Measurements from ENCODE around the gene BCL11A. TPM values are rescaled to one million over a fixed set of nuclear protein-coding genes. Genes with fewer than 3 reads are reported as not detected.
A peak's percentile ranks its signal among the peaks of the same experiment; 100 is the strongest.

BCL11A gene
- total RNA-seq, 1 donor from 2014 or later, result 13.4 TPM

DNA sequence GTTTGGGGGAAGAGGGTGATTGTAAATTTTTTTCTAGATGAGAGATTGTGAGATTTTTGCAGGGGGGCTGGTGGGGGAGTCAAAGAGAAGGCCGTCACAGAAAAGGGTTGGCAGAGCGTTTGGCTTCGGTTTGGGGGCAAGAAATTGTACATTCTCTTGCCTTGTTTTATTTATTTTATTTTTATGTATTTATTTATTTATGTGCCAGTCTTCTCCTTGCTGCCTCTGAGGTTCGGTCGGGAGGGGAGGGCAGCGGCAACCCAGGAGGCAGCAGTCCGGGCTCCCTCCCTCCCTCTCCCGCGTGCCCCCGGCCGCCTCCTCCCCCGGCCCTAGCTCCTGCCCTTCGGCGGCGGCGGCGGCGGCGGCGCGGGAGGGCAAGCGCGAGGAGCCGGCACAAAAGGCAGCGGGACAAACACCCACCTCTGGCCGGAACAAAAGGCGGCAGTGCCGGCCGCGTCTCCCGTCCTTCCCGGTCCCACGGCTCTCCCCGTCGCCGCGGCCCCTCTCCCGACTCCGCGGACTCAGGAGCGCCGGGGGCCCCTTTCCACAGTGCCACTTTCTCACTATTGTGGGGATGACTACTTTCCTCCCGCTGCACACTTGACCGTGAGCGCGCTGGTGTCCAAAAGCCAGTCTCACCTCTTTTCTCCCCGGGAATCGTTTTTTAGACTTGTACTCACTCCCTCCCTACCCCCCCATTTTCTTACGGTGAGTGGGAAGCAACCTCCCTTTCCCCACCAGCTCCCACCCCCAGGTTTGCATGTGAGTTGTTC is 1.2 kb downstream of the BCL11A start:
- Mint-ChIP-seq H3K27me3 (ENCODE audit: low read depth) (peaks cover 14% of the 10 kb centered on the region), H3K4me1 (ENCODE audit: low read depth) (peaks cover 37% of the 10 kb centered on the region), H3K36me3 (ENCODE audit: low read depth) (no peaks in the 10 kb centered on the region), H3K4me3 (ENCODE audit: unreplicated experiment) (peak overlapping the region; percentile 87), H3K9me3 (ENCODE audit: low read depth) (no peaks in the 10 kb centered on the region), H3K27ac (ENCODE audit: unreplicated experiment) (peak overlapping the region; percentile 91)
- DNase-seq (ENCODE audit: low spot score), result no peak
- TF ChIP-seq, protein P1, sequence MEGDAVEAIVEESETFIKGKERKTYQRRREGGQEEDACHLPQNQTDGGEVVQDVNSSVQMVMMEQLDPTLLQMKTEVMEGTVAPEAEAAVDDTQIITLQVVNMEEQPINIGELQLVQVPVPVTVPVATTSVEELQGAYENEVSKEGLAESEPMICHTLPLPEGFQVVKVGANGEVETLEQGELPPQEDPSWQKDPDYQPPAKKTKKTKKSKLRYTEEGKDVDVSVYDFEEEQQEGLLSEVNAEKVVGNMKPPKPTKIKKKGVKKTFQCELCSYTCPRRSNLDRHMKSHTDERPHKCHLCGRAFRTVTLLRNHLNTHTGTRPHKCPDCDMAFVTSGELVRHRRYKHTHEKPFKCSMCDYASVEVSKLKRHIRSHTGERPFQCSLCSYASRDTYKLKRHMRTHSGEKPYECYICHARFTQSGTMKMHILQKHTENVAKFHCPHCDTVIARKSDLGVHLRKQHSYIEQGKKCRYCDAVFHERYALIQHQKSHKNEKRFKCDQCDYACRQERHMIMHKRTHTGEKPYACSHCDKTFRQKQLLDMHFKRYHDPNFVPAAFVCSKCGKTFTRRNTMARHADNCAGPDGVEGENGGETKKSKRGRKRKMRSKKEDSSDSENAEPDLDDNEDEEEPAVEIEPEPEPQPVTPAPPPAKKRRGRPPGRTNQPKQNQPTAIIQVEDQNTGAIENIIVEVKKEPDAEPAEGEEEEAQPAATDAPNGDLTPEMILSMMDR (IDR thresholded peaks at IDR 0.05), result no peak

DNA sequence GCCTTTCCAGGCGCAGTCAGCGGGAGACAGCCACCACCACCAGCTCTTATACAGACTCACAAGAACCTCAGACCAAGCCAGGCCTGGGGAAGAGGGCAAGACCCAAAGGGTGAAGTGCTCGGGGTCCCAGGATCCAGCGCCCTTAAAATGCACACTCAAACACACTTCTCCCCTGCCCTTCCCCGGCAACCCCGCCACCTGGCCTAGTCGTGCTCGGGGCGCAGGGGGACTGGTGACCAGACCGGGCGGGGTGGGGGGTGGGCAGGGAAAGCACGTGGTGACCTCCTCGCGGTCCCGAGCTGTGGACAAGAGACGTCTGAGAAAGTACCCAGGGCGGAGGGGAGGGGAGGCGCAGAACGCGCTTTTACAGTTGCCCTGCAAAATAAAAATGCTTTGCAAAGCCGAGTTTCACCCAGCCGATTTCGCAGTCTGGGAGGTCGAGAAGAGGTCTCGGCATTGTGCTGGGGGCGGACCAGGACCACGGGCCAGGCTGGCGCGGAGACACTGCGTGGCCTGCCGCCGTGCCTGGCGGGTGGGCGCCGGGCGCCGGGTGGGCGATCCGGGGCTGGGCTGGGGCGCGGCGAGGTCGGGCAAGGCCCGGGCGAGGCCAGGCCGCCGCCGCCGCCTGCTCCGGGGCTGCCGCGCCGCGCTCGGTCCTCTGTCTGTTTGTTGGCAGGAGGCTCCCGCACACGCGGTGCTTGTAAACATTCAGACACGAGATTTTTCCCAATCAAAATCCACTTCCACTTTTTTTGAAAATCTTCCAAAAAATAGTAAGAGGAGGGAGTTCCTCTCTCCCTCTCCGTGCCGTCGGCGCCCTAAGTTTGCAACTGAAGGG is 2.0 kb downstream of the BCL11A start:
- H3K27me3 Mint-ChIP-seq (ENCODE audit: low read depth), result peaks cover 7% of the 10 kb centered on the region
- no peaks in the 10 kb centered on the region for H3K9me3 Mint-ChIP-seq (ENCODE audit: low read depth)
- DNase-seq (ENCODE audit: low spot score), result no peak
- TF ChIP-seq, protein P1 (IDR thresholded peaks at IDR 0.05), result no peak
- peaks cover 29% of the 10 kb centered on the region for H3K4me1 Mint-ChIP-seq (ENCODE audit: low read depth)
- H3K4me3 Mint-ChIP-seq (ENCODE audit: unreplicated experiment), result peak overlapping the region; percentile 91
- no peaks in the 10 kb centered on the region for H3K36me3 Mint-ChIP-seq (ENCODE audit: low read depth)
- H3K27ac Mint-ChIP-seq (ENCODE audit: unreplicated experiment), result peak overlapping the region; percentile 91

DNA sequence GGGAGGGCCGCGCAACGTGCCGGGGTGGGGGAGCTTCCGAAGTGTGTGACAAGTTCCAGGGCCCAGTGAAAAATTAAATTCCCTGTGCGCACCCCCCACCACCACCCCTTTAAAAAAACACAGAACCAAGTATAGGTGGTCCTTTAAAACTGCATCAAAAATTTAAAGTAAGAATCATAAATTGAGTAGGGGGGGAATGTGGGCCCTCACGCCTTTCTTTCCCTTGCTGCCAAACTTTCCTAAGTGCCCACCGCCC is 2.5 kb downstream of the BCL11A start:
- no peaks in the 10 kb centered on the region for H3K9me3 Mint-ChIP-seq (ENCODE audit: low read depth)
- H3K36me3 Mint-ChIP-seq (ENCODE audit: low read depth), result peaks cover 3% of the 10 kb centered on the region
- H3K27ac Mint-ChIP-seq (ENCODE audit: unreplicated experiment), result no peak overlapping the region
- H3K4me1 Mint-ChIP-seq (ENCODE audit: low read depth), result peaks cover 27% of the 10 kb centered on the region
- TF ChIP-seq, protein P1 (IDR thresholded peaks at IDR 0.05), result no peak
- H3K27me3 Mint-ChIP-seq (ENCODE audit: low read depth), result peaks cover 4% of the 10 kb centered on the region
- DNase-seq (ENCODE audit: low spot score), result no peak
- peak overlapping the region; percentile 91 for H3K4me3 Mint-ChIP-seq (ENCODE audit: unreplicated experiment)

DNA sequence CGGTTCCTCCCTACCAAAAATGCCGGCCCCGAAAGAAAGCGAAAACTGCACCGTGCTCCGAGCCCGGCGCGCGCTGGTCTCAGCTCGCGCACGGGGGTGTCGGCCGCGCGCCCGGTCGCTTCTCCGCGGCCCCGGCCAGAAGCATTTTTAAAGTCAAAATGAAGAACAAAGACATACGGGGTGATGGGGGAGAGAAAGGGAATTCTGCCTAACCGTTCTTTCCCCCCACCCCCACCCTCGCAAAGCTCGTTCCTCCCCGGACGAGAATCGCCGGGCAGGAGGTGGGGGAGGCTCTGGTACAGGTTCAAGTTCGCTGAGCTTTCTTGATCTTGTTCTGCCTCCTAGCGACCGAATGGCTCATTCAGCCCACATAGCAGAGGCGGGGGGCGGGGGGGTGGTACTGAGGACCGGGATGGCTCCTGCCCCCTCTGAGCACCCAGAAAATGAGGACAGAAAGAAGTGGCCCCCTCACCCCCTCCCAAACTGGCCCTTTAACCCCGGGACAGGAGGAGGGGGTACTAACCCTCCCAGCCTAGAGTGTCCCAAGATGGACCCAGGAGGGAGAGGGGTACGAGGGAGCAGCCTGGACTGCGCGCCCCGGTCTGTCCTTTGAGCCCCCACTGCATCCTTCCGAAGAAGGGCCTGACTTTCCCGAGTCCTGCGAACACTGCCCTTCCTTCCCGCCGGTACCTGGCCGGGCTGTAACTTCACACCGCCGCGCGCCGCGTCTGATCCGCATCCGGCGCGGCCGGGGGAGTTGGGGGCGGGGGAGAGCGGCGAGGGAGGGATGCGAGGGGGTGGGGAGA is 3.1 kb downstream of the BCL11A start:
- Mint-ChIP-seq H3K36me3 (ENCODE audit: low read depth) (peaks cover 4% of the 10 kb centered on the region), H3K9me3 (ENCODE audit: low read depth) (no peaks in the 10 kb centered on the region), H3K4me1 (ENCODE audit: low read depth) (peaks cover 23% of the 10 kb centered on the region), H3K27me3 (ENCODE audit: low read depth) (no peaks in the 10 kb centered on the region), H3K4me3 (ENCODE audit: unreplicated experiment) (peak overlapping the region; percentile 91), H3K27ac (ENCODE audit: unreplicated experiment) (peak overlapping the region; percentile 81)
- TF ChIP-seq, protein P1 (IDR thresholded peaks at IDR 0.05), result peak; percentile 97
- DNase-seq (ENCODE audit: low spot score), result no peak

DNA sequence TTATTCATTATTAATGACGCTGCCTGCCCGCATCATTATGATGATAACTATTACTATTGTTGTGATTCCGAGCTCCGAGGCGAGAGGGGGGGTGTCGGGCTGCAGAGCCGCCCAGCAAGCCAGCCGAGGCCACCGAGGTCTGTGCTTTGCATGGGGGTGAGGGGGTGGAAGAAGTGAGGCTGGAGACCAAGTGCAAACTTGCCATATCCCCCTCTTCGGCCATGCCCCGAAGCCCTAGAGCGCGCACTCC is 3.6 kb downstream of the BCL11A start:
- Mint-ChIP-seq H3K4me3 (ENCODE audit: unreplicated experiment) (peak overlapping the region; percentile 91), H3K27ac (ENCODE audit: unreplicated experiment) (peak overlapping the region; percentile 81), H3K9me3 (ENCODE audit: low read depth) (no peaks in the 10 kb centered on the region), H3K27me3 (ENCODE audit: low read depth) (no peaks in the 10 kb centered on the region), H3K4me1 (ENCODE audit: low read depth) (peaks cover 17% of the 10 kb centered on the region), H3K36me3 (ENCODE audit: low read depth) (peaks cover 7% of the 10 kb centered on the region)
- DNase-seq (ENCODE audit: low spot score), result no peak
- TF ChIP-seq, protein P1 (IDR thresholded peaks at IDR 0.05), result no peak

Data from chondrocyte (in vitro differentiated cells).